Middle frontal gyrus (tissue), 1 donor: ENCODE measurements around the gene FAM107B.

Experiments
- DNase-seq: peaks from one replicate; pipeline ENCODE4 v3.0.0-alpha.2; 2015; ENCODE audit warnings: low spot score; ENCODE audit errors: extremely low spot score

FAM107B gene

DNA sequence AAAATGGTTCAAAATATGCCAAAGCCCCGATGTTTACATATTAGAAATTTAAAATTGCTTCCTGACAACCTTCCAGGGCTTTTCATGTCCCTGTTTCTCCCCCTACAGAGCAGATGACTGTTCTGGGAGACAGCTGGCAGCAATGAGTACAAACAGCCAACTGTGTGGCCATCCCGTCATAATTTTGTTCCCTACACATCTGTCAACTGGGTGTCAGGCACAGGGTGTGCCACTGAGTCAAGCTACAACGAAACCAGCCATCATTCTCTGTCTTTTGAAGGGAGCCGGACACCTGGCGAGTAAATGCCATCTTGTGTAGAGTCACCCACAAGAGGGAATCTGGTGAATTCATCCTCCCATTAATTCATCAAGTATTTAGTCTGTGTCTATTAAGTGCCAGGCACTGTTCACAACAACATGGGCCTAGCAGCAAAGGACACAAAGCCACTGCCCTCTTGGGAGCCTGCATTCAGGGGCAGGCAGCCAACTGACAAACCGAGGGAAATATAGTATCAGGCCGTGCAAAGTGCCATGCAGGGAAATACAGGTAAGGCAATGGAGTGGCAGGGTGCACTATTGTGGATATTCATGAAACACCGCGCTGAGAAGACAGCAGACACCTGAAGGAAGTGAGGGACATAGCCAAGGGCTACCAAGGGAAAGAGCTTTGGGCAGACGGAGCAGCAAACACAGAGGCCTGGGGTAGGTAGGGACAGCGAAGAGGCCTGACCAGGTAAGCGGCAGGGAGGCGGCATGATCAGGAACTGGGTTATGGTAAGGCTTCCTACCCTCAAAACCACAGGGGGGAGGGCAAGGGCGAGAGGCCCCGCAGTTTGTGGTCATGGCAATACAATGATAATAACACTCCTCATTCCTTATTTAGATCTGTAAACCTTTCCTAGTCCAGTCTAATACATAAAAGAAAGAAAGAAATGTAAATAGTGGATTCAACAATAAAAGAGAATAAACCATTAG, 213.6 kb downstream of the FAM107B start:
- DNase-seq = no peak

DNA sequence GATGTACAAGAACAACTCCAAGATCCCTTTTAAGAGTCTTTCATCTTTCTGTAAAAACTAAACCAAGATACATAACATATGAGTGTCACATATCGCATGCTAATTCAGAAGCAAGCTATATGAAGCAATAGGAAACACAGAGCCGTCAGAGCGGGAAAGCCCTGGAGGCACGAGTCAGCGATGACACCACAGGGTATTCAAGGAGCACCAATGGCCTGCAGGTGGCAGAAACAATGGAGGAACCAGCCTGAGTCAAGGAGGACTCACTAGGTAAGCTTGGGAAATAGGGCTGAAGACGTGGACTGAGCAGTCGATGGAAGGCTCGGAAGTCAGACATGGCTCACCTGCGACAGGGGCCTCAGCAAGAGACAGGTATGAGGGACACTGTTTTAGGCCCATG, 214.4 kb downstream of the FAM107B start:
- no peak for DNase-seq

DNA sequence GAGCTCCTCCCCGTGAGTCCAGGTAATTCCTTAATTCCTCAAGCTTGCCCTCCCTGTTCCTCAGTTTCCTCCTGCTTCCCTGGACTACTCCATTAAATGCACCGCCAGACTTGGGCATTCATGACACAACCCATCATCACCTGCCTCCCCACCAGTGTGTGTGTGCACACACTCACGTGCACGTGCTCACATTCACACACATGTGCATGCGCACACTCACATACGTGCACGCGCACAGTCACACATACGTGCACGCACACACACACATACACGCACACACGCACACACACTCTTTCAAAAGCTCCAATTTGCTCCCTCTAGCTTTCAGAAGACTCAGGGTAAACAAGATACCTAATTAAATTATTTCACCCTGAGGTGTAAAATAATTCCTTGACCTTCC, 216.7 kb downstream of the FAM107B start:
- DNase-seq = no peak

DNA sequence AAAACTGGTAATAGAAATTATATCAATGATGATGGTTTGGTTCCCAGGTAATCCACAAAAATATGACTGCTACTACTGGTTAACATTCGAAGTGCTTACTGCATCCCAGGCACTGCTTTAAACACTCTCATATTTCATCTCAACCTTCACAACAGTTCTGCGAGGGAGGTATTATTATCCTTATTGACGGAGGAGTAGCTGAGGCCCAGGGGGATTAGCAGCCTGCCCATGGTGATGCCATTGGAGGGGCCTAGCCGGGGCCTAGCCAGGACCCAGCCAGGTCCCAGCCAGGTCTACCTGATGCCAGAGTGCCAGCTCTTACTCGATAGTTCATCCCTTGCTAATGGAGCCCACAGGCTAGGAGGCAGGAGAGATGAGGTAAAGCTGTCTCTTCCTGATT, 217.1 kb downstream of the FAM107B start:
- no peak for DNase-seq

DNA sequence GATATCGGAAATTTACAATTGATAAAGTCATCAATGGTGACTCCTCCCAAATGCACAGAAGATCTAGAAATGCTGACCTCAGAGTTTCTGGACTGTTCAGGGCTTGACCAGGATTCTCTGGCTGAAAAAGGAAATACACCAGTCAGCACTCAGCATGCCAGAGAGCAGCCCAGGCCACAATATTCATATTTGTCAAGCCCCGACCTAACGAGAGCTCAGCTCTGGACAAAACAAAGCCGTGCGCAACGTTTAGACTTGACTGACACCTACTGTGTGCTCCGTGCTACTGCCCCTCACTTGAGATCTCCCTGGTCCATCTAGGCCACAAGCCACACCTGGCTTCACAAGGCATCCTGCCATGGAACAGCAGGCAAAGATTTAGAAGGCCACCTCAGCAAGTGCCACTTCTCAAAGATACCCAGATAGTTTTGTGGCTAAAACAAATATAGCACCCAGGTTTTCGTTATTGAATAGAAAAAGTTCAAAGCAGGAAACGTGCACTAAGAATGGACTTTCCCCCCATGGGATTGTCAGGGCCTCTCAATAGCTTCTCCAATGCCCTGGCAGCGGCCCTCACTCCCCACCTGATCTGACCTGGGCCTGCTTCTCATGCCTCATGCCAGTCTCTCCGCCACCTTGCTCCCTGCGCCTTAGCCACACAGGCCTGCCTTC, 218.3 kb downstream of the FAM107B start:
- DNase-seq = no peak

DNA sequence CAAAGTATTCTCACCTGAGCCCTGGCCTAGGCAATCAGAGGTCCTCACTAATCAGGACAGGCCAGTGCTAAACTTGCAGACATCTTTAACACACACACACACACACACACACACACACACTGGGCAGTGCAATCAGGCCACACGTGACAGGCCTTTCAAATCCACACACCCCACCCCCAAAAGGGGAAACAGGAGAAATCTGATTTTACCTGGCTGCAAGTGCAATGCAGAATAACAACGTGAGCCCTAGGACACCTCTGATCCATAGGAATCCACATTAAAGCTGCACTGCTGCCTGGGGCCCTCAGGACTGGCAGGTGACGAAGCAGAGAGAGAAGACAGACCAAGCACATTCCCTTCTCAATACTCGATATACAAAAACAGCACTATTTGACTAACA, 218.9 kb downstream of the FAM107B start:
- DNase-seq = no peak

DNA sequence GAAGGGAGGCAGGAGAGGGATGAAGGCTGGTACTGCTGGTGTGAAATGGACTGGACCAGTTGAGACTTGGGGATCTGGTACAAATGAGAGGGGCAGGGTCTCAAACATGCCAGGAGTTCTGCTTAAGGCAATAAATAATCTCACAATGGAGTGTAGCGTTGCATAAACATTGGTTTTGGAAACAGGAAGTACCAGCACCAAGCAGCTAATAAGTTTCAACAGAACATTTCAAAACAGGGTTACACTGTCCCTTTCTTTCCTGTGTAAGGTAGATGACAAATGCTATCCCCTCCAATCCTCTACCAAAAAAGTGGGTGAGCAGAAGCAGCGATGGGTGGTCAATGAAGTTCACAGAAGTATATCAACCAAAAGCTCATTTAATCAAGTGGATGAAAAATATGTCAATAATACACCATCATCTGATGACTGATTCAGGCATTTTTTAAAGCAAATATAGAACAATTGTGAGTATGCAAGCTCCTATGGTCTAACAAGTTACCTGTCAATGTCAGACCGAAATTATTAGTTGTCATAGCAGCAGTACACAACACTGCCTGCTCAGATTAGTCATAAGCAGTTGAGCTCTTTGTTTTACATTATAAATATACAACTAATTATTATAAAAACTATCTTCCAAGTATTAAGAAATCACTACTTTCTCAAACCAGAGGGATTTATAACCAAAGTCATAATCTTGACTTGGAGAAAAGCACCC, 220.0 kb downstream of the FAM107B start:
- no peak for DNase-seq

DNA sequence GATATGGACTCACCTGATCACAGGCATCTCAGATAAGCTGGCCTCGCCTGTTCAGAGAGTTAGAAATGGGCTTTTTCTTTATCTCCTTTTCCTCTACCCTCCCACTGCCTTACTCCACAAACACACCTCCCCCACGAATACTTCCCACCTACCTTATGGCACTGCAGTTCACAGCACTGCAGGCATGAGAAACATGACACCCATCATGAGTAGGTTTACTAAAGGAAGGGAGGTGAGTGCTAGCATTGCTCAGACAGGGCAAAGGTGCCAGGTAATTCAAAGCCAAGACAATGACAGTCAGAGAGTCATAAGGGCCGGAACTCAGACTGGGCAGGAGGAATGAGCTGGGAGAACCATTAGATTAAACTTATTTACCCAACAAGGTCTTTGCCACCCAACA, 220.6 kb downstream of the FAM107B start:
- no peak for DNase-seq

DNA sequence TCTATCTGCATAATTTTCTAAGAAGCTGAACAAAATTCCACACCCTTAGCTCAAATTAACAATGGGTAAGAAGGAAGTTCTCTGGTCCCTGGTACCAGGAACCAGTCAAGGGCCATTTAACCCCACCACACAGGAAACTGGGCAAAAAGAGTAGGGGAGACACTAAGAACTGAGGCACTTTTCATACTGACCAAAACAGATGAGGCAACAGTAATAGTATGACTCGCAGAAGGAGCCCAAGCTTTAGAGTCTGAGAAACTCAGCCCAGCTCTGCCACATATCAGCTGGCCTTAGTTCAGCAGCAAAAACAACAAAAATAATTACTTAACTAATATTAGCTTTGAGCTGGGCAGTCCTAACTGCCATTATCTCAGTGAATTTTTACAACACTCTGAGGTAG, 221.2 kb downstream of the FAM107B start:
- DNase-seq = no peak

DNA sequence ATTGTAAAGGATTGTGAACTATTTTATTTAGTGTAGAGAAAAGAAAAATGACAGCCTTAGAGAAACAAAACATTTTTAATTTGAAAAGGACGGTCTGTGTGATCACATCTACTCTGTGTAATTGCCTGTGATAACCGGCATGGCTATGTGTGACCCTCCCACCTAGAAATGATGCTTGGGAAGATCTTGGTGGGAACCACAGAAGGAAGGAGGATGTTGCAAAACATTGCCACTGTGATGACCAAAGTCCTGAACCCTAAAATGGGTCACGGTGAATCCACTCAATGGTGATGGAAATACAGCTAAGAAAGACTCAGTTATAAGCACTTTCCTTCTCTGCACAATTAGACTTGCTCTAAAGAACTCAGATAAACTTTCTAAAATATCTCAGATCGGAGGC, 222.7 kb downstream of the FAM107B start:
- no peak for DNase-seq

DNA sequence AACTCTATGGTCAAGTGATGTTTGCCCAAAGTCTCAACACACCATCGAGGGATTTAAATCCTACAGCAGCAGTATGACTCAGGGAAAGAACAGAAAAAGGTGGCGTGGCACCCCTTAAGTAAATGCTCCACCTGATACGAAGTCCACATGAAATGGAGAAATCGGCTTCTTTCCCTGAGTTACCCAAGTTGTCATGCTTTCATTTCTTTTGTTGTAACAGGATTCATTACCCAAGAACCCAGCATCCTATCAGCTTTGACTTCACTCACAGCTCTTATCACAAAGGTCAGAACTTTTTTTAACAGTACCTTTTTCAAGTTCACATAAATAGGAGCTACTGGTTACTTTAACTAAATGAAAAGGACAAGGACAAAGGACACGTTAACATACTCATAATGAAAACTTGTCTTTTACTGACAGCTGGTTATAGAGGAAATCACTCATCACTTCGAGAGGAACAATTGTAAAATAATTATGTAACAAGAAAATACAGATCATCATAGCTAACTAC, 224.2 kb downstream of the FAM107B start:
- DNase-seq = no peak

DNA sequence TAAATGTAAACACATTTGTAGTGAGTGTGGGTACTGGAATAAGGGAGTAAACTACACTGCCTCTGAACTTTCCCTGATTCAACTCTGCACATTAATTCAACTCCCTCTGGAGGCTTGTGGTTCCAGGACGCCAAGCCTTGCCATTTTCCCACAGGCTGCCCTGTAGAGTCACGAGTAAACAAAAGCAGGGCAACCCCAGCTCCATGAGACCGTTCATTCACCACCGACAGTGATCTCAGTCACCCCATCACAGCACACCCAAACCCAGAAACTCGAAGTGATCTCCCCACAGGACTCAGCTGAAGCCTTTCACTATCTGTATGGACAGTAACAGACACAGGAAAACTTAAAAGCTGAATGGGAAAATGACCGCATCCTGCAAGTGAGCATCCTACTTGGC, 225.2 kb downstream of the FAM107B start:
- DNase-seq = no peak

DNA sequence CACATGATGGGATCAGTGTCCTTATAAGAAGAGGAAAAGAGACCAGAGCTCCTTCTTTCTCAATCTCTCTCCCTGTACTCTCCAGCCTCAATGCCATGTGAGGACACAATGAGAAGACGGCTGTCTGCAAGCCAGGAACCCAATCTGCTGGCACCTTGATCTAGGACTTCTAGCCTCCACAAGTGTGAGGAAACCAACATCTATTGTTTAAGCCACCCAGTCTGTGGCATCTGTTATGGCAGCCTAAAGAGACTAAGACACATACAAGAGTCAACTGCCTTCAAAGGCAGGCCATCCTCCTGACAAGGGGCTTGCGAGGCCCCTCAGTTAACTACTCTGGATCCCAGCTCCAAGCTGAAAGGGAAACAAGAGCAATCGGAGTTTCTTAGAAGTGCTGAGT, 225.7 kb downstream of the FAM107B start:
- no peak for DNase-seq

DNA sequence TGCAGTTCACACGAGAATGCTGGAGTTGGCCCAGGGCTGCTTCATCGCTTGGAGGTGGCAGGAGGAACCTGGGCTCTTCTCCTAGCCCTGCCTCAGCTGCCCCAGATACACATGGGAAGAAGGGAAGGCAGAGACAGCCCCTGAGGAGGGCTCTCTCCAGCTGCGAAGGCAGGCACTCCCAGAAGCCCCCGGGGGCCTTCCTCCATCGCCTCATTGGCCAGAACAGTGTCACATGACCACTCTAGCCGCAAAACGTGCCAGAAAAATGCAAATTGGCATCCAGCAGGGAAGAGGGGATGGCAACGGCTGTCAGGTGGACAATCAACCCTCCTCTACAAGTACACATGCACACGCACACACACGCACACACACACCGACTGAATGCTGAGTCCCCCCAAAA, 226.2 kb downstream of the FAM107B start:
- no peak for DNase-seq

DNA sequence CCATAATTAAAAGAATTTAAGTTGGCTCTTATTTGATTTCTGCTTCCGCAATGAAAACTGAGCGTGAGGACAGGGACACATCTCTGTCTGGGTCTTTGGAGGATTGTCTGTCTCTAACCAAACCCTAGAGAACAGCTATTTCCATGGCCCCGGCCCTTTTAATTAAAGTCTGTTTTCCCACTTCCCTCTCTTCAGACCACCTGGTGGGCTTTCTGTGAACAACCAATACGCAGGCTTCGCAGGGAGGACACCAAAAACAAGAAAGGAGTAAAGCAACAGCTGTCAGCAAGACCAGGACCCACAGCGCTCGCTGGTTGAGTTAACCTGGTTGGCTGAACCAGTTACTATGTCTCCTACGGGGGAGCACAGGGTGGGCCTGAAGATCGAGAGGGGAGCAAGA, 226.9 kb downstream of the FAM107B start:
- no peak for DNase-seq

DNA sequence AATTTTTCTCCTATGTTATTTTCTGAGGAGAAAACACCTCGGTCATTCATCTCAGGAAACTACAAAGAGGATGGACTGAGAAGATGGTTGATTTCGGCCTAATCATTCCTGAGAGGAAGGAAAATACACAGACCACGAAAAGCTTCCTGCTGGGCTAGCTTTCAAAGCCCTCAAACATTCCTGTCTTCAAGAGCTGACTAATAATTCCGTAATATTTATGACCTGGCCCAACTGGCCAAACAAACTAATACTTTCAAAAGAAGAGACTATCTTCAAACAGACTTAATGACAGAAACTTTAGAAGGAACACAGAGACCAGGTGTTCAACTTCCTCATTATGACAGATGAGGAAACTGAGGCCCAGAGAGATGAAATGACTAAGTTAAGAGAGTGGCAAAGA, 228.9 kb downstream of the FAM107B start:
- DNase-seq = no peak

DNA sequence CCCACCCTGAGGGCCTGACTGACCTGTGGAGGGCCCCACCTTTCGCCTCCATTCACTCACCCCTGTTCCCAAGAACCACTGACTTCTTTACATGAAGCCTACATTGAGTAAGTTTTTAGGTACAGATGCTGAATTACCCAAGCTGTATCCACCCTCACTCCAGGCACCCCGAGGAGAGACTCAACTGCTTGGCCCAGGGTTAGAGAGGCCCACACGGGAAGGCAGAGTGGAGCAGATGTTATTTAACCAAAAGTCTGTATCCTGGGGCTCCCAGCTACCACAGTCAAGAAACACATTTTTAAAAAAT, 230.8 kb downstream of the FAM107B start:
- DNase-seq = no peak

DNA sequence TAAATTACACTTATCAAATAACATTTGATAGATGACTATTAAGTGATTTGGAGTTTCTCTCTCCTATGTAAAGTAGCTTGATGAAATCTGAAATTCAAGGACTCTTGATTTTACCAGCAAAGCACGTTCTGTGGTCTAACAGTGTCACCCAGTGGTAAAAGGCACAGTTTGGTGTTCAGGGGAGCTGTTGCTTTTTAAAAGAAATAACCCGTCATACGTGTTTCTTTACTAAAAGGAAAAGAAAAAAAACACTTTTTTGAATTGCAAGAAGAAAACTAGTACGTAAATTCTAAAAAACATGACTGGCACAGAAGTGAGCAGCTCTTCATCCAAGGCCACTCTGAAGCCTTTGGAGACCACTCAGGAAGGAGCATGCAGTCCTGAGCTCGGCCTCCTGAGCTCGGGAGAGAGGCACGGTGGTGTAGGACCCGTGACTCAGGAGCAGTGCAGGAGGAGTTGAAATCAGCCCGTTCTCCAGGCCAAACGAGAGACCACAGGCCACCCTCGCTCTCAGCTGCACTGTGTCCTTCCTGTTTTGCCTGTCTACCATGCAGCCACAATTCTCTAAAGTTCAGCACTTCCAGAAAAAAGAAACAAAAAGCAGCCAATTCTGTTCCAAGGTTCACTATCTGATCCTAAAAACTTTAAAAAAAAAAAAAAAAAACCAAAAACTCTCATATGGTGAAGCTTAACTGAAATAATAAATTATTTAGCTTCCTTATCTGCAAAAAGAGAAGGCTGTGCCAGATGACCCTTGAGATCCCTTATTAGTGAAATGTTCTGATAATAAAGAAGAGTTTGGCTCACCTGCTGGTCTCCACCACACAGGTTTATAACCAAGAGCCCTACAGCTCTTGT, 231.4 kb downstream of the FAM107B start:
- no peak for DNase-seq

DNA sequence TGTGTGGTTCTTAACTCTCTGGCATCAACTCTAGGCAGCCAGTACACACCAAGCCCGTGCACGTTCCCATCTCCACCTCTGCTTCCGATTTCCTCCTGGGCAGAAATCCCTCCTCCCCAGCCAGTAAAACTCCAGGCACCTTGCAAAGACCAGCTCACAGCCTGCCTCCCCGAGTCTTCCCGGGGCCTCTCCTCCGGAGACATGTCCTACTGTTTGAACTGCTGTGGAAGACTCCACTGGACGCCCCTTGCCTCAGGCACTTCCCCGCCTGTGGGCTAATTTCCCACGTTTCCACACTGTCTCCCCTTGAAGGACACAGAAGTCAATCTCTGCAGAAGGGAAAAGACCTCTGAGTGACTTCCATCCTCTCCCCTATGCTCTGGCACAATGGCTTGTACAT, 233.3 kb downstream of the FAM107B start:
- no peak for DNase-seq

DNA sequence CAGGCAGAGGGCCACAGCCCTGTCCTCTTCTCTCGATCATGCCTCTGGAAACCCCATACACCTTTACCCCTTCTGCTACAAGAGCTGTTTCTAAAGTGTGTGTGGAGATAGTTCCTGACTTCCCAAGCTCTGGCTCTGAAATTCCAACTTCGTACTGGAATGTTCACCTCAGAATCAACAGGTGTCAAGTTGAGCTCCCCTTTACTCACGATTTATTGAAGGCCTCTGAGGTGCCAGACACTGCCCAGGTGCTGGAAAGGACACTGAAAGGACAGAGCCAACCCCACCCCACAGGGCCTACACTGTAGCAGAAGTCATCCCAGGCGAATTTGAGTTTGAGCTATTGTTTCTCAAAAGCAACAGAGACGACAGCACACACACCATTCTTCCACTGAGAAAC, 234.1 kb downstream of the FAM107B start:
- DNase-seq = no peak

DNA sequence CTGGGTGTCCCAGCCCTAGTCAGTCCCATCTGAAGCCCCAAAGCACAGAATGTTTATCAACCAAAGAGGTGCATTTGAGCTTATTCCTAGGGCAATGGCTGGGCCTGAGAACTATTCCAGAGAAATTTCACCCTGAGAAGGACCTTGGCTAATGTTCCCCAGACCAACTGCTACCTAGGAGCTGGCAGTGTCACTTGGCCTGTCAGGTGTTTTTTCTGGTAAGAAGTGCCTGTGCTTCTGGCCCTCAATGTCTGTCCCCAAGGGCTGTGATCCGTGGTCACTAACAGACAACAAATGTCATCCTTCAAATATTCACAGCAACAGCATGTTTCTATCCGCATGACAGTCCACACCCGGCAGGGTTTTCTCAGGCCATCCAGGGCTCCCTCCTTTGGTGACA, 234.6 kb downstream of the FAM107B start:
- DNase-seq = no peak
